Right atrium auricular region (tissue), 2 donors: Measurements from ENCODE around the gene BDKRB1. TPM values are rescaled to one million over a fixed set of nuclear protein-coding genes. Genes with fewer than 3 reads are reported as not detected.

Experiments used
- DNase-seq: peaks from one replicate; pipeline ENCODE4 v3.0.0-alpha.2; 2019; ENCODE audit warnings: low spot score
- H3K27ac ChIP-seq, 2 donors: fragments of 200-600 bp; sonication (generic); 1 replicate in 1 of 2; 2 replicates in 1 of 2; pipeline ENCODE4 v1.5.1; 2016 to 2019
- H3K27me3 ChIP-seq, 2 donors: fragments of 200-600 bp; sonication (generic); one replicate each; pipeline versions ENCODE4 v1.5.1 to v1.6.0; 2017 to 2019
- H3K36me3 ChIP-seq: fragments of 200-600 bp; sonication (generic); one replicate; pipeline ENCODE4 v1.5.1; 2016
- H3K4me1 ChIP-seq, 2 donors: fragments of 200-600 bp; sonication (generic); one replicate each; pipeline versions ENCODE4 v1.5.1 to v1.6.0; 2017 to 2019
- H3K4me3 ChIP-seq, 2 donors: fragments of 200-600 bp; sonication (generic); 1 replicate in 1 of 2; 2 replicates in 1 of 2; pipeline ENCODE4 v1.5.1; 2017 to 2019; ENCODE audit warnings: mild to moderate bottlenecking in 1 of 2, moderate library complexity in 1 of 2
- H3K9me3 ChIP-seq, 2 donors: fragments of 200-600 bp; sonication (generic); one replicate each; pipeline ENCODE4 v1.5.1; 2019
- total RNA-seq, 2 donors: library from RNA; depleted of rRNA; stranded (reverse); fragments of >200 nt; gene quantifications; one replicate each; pipeline ENCODE4 v1.1.0, GENCODE V29; 2016
- TF ChIP-seq, protein P1 (sequence below), 2 donors: fragments of 200-600 bp; sonication (generic); IDR thresholded peaks; one replicate each; pipeline ENCODE4 v1.5.1; 2019; ENCODE audit warnings: antibody characterized with exemption in 2 of 2

The BDKRB1 gene
- total RNA-seq, 2 donors from 2014 or later = 0.39 to 20.0 TPM

GRCh38 chr14:96261772-96262655 lies 6.0 kb downstream of the BDKRB1 start:
- Histone ChIP-seq H3K4me3 (no peak overlapping the region), H3K9me3 (peaks cover 0 to 17% of the 10 kb centered on the region in 2 donors), H3K36me3 (no peaks in the 10 kb centered on the region), H3K4me1 (no peaks in the 10 kb centered on the region), H3K27me3 (no peaks in the 10 kb centered on the region), H3K27ac (no peak overlapping the region)
- TF ChIP-seq, protein P1, sequence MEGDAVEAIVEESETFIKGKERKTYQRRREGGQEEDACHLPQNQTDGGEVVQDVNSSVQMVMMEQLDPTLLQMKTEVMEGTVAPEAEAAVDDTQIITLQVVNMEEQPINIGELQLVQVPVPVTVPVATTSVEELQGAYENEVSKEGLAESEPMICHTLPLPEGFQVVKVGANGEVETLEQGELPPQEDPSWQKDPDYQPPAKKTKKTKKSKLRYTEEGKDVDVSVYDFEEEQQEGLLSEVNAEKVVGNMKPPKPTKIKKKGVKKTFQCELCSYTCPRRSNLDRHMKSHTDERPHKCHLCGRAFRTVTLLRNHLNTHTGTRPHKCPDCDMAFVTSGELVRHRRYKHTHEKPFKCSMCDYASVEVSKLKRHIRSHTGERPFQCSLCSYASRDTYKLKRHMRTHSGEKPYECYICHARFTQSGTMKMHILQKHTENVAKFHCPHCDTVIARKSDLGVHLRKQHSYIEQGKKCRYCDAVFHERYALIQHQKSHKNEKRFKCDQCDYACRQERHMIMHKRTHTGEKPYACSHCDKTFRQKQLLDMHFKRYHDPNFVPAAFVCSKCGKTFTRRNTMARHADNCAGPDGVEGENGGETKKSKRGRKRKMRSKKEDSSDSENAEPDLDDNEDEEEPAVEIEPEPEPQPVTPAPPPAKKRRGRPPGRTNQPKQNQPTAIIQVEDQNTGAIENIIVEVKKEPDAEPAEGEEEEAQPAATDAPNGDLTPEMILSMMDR (IDR thresholded peaks at IDR 0.05) = no peak
- DNase-seq = no peak

DNA sequence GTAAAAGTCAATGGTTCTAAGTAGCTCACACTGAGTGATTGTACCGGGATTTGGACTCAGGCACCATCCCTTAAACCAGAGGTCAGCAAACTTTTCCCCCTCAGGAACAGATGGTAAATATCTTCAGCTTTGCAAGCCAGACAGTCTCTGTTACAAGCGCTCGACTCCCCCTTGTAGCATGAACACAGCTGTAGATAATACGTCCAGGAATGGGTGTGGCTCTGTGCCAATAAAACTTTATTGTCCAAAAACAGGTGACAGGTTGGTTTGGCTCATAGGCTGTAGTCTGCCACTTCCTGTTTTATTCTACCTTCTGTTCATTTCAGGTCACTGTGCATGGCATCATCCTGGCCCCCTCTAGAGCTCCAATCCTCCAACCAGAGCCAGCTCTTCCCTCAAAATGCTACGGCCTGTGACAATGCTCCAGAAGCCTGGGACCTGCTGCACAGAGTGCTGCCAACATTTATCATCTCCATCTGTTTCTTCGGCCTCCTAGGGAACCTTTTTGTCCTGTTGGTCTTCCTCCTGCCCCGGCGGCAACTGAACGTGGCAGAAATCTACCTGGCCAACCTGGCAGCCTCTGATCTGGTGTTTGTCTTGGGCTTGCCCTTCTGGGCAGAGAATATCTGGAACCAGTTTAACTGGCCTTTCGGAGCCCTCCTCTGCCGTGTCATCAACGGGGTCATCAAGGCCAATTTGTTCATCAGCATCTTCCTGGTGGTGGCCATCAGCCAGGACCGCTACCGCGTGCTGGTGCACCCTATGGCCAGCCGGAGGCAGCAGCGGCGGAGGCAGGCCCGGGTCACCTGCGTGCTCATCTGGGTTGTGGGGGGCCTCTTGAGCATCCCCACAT lies 7.6 kb downstream of the BDKRB1 start:
- Histone ChIP-seq H3K4me1 (no peaks in the 10 kb centered on the region), H3K4me3 (no peak overlapping the region), H3K9me3 (peaks cover 0 to 17% of the 10 kb centered on the region in 2 donors), H3K36me3 (no peaks in the 10 kb centered on the region), H3K27ac (no peak overlapping the region), H3K27me3 (no peaks in the 10 kb centered on the region)
- TF ChIP-seq, protein P1 (IDR thresholded peaks at IDR 0.05) = no peak
- DNase-seq = no peak

- H3K4me1 ChIP-seq = no peaks in the 10 kb centered on the region
- H3K27ac ChIP-seq = no peak overlapping the region
- no peaks in the 10 kb centered on the region for H3K27me3 ChIP-seq
- TF ChIP-seq, protein P1 (IDR thresholded peaks at IDR 0.05) = no peak
- H3K36me3 ChIP-seq = no peaks in the 10 kb centered on the region
- peaks cover 0 to 14% of the 10 kb centered on the region in 2 donors for H3K9me3 ChIP-seq
- H3K4me3 ChIP-seq = no peak overlapping the region
- no peak for DNase-seq
Observed at GRCh38 chr14:96264200-96264553, 8.2 kb downstream of the BDKRB1 start.

DNA sequence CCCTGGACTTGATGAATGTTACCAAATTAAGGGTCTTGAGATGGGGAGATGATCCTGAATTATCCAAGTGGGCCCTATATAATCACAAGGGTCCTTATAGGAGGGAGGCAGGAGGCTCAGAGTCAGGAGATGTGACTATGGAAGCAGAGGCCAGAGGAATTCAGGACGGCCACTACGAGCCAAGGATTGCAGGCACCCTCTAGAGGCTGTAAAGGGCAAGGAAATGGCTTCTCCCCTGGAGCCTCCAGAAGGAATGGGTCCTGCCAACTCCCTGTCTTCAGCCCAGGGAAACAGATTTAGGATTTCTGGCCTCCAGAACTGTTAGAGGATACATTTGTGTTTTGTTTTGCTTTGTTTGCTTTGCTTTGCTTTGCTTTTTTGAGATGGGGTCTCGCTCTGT lies 8.8 kb downstream of the BDKRB1 start:
- DNase-seq = no peak
- no peak overlapping the region for H3K4me3 ChIP-seq
- TF ChIP-seq, protein P1 (IDR thresholded peaks at IDR 0.05) = no peak
- no peaks in the 10 kb centered on the region for H3K27me3 ChIP-seq
- no peaks in the 10 kb centered on the region for H3K4me1 ChIP-seq
- no peaks in the 10 kb centered on the region for H3K36me3 ChIP-seq
- no peak overlapping the region for H3K27ac ChIP-seq
- peaks cover 0 to 7% of the 10 kb centered on the region in 2 donors for H3K9me3 ChIP-seq

GRCh38 chr14:96265383-96266095 lies 9.5 kb downstream of the BDKRB1 start:
- Histone ChIP-seq H3K27me3 (no peaks in the 10 kb centered on the region), H3K36me3 (no peaks in the 10 kb centered on the region), H3K4me3 (no peak overlapping the region), H3K9me3 (peaks cover 0 to under 1% of the 10 kb centered on the region in 2 donors), H3K4me1 (no peaks in the 10 kb centered on the region), H3K27ac (no peak overlapping the region)
- DNase-seq = no peak
- TF ChIP-seq, protein P1 (IDR thresholded peaks at IDR 0.05) = no peak
